IMR-90 (cell line): ENCODE results near the gene GTF2F1. TPM values are rescaled to one million over a fixed set of nuclear protein-coding genes. Genes with fewer than 3 reads are reported as not detected.

ENCODE experiments used
- ATAC-seq: fragments of 200-7000 bp; cut with Tn5 transposase; 2 replicates; pipeline ENCODE4 v1.9.1; 2020; ENCODE audit warnings: low read depth, mild to moderate bottlenecking, moderate library complexity
- BruUV-seq: library from RNA; stranded (reverse); fragments of 400-500 nt; replicated peaks from 2 replicates; lab custom pipeline; 2021; lab: Mats Ljungman, UMichigan
- CTCF ChIA-PET: fragments of 300-600 bp; formaldehyde crosslinking; extraction: SDS; loops from one replicate; lab custom pipeline; 2021; ENCODE audit warnings: antibody characterized with exemption; lab: Yijun Ruan, JAX
- POLR2A ChIA-PET: fragments of 300-600 bp; sonication (Branson Sonifier 250); formaldehyde crosslinking; loops from one replicate; lab custom pipeline; 2022; ENCODE audit warnings: antibody characterized with exemption; ENCODE audit not compliant: unreplicated experiment; lab: Charles Lee
- DNase-seq: peaks from one replicate; pipeline ENCODE4 v3.0.0; 2013
- H2AFZ ChIP-seq: replicated peaks from 2 replicates; pipeline ENCODE3; 2013; ENCODE audit warnings: low read length, mild to moderate bottlenecking; ENCODE audit not compliant: poor library complexity
- H2AK5ac ChIP-seq: 2 replicates; pipeline ENCODE4 v1.6.1; 2013; ENCODE audit warnings: low read depth, low read length, inconsistent platforms
- H2AK9ac ChIP-seq: replicated peaks from 2 replicates; pipeline ENCODE3; 2013; ENCODE audit warnings: mild to moderate bottlenecking, low read depth, low read length, moderate library complexity; ENCODE audit not compliant: poor library complexity
- H2BK120ac ChIP-seq: 2 replicates; pipeline ENCODE4 v1.6.1; 2013; ENCODE audit warnings: low read depth, low read length, inconsistent platforms
- H2BK15ac ChIP-seq: 3 replicates; pipeline ENCODE4 v1.6.1; 2013; ENCODE audit warnings: low read depth, low read length, inconsistent platforms
- H2BK20ac ChIP-seq: 2 replicates; pipeline ENCODE4 v1.6.1; 2013; ENCODE audit warnings: low read depth, mild to moderate bottlenecking, inconsistent platforms, low read length, moderate library complexity
- H2BK5ac ChIP-seq: 2 replicates; pipeline ENCODE4 v1.6.1; 2013; ENCODE audit warnings: mild to moderate bottlenecking, low read depth, low read length, inconsistent platforms; ENCODE audit not compliant: poor library complexity, severe bottlenecking
- H3K14ac ChIP-seq: replicated peaks from 2 replicates; pipeline ENCODE4 v1.6.1; 2013; ENCODE audit warnings: low read depth, low read length, inconsistent platforms
- H3K18ac ChIP-seq: 2 replicates; pipeline ENCODE4 v1.6.1; 2013; ENCODE audit warnings: low read depth, low read length, control low read depth
- H3K23ac ChIP-seq: 2 replicates; pipeline ENCODE4 v1.6.1; 2013; ENCODE audit warnings: low read depth, low read length, inconsistent platforms
- H3K27ac ChIP-seq: 2 replicates; pipeline ENCODE4 v1.5.1; 2013; ENCODE audit warnings: mild to moderate bottlenecking, control low read depth, low read length; ENCODE audit not compliant: insufficient read depth
- H3K27me3 ChIP-seq: 2 replicates; pipeline ENCODE4 v1.6.1; 2013; ENCODE audit warnings: low read length; ENCODE audit not compliant: control insufficient read depth, insufficient read depth
- H3K36me3 ChIP-seq: 2 replicates; pipeline ENCODE4 v1.6.1; 2013; ENCODE audit warnings: low read length, mixed read lengths; ENCODE audit not compliant: control insufficient read depth, insufficient read depth
- H3K4ac ChIP-seq: 2 replicates; pipeline ENCODE4 v1.6.1; 2013; ENCODE audit warnings: low read depth, low read length, inconsistent platforms
- H3K4me1 ChIP-seq: 2 replicates; pipeline ENCODE4 v1.6.1; 2013; ENCODE audit warnings: low read length, mixed read lengths; ENCODE audit not compliant: control insufficient read depth, insufficient read depth
- H3K4me2 ChIP-seq: 2 replicates; pipeline ENCODE4 v1.6.1; 2013; ENCODE audit warnings: low read depth, mild to moderate bottlenecking, control low read depth, low read length, moderate library complexity
- H3K4me3 ChIP-seq: 2 replicates; pipeline ENCODE4 v1.5.1; 2013; ENCODE audit warnings: low read depth, mild to moderate bottlenecking, control low read depth, low read length, moderate library complexity; ENCODE audit not compliant: insufficient read depth
- H3K56ac ChIP-seq: 2 replicates; pipeline ENCODE4 v1.6.1; 2013; ENCODE audit warnings: low read length, inconsistent platforms; ENCODE audit not compliant: insufficient read depth; ENCODE audit errors: extremely low read depth
- H3K79me1 ChIP-seq, 2 experiments: 2 replicates each; pipeline ENCODE4 v1.6.1; 2013; ENCODE audit warnings: low read length in 2 of 2, inconsistent platforms in 1 of 2, low read depth in 1 of 2
- H3K9ac ChIP-seq: 2 replicates; pipeline ENCODE4 v1.6.1; 2013; ENCODE audit warnings: low read depth, low read length, control low read depth
- H3K9me1 ChIP-seq: 2 replicates; pipeline ENCODE4 v1.6.1; 2013; ENCODE audit warnings: low read length, inconsistent platforms; ENCODE audit not compliant: insufficient read depth
- H3K9me3 ChIP-seq: 2 replicates; pipeline ENCODE4 v1.6.1; 2013; ENCODE audit warnings: low read length; ENCODE audit not compliant: control insufficient read depth, insufficient read depth
- H4K20me1 ChIP-seq: 2 replicates; pipeline ENCODE4 v1.6.1; 2013; ENCODE audit warnings: low read length, inconsistent platforms; ENCODE audit not compliant: insufficient read depth
- H4K5ac ChIP-seq: 2 replicates; pipeline ENCODE4 v1.6.1; 2013; ENCODE audit warnings: mild to moderate bottlenecking, low read depth, low read length, control low read depth
- H4K8ac ChIP-seq, 2 experiments: 2 replicates each; pipeline ENCODE4 v1.6.1; 2013; ENCODE audit warnings: low read depth in 2 of 2, low read length in 2 of 2, control low read depth in 1 of 2, inconsistent platforms in 1 of 2
- H4K91ac ChIP-seq: 2 replicates; pipeline ENCODE4 v1.6.1; 2013; ENCODE audit warnings: low read depth, low read length, inconsistent platforms; ENCODE audit not compliant: insufficient read depth
- BHLHE40 ChIP-seq: fragments of 150-350 bp; IDR thresholded peaks from 2 replicates; pipeline ENCODE4 v1.6.1; 2016; ENCODE audit warnings: mild to moderate bottlenecking, low read depth, low read length
- FOS ChIP-seq: fragments of 150-350 bp; IDR thresholded peaks from 2 replicates; pipeline ENCODE4 v1.6.1; 2016; ENCODE audit warnings: low read depth, low read length
- MAFK ChIP-seq: IDR thresholded peaks from 2 replicates; pipeline ENCODE4 v1.6.1; 2012; ENCODE audit warnings: low read depth, low read length, improper control_type of control experiment
- POLR2A ChIP-seq: IDR thresholded peaks from 2 replicates; pipeline ENCODE4 v1.6.1; 2012; ENCODE audit warnings: mild to moderate bottlenecking, low read depth, low read length
- WGBS, 2 experiments: methylation state at CpG; one replicate each; pipeline versions ENCODE4 v1.1.5 to v1.1.7; 2013; ENCODE audit warnings: missing lambda C conversion rate in 2 of 2; ENCODE audit not compliant: insufficient read length in 1 of 2; ENCODE audit errors: extremely low coverage in 2 of 2; 5-methylcytosine and 5-hydroxymethylcytosine counted together
- dilution Hi-C: fragments of 300-500 bp; cut with HindIII; formaldehyde crosslinking; loops from one replicate; pipeline ENCODE4 v1.14.3; 2018; ENCODE audit warnings: low sequenced_read_pairs; ENCODE audit not compliant: unreplicated experiment
- in situ Hi-C: fragments of 300-500 bp; cut with MboI; formaldehyde crosslinking; loops from 3 replicates; pipeline ENCODE4 v1.14.3; 2019; ENCODE audit warnings: low sequenced_read_pairs, inconsistent platforms, mixed read lengths
- intact Hi-C: fragments of 100-400 bp; cut with micrococcal nuclease; formaldehyde crosslinking; loops from 2 replicates; pipeline ENCODE4 v1.10.0; 2022
- polyA plus RNA-seq, 3 experiments: library from polyadenylated mRNA; depleted of rRNA; stranded (reverse); fragments of >200 nt; gene quantifications; 2 replicates each; pipeline ENCODE4 v1.2.3, GENCODE V29; 2012; ENCODE audit warnings: low replicate concordance in 1 of 3
- total RNA-seq: library from RNA; depleted of rRNA; stranded (reverse); fragments of >200 nt; gene quantifications from 2 replicates; pipeline ENCODE4 v1.2.3, GENCODE V29; 2012

Gene GTF2F1
- total and polyA plus RNA-seq, 2 of the 4 experiments (the other 2 are of a cell fraction) = 43.7 to 51.4 TPM

DNA sequence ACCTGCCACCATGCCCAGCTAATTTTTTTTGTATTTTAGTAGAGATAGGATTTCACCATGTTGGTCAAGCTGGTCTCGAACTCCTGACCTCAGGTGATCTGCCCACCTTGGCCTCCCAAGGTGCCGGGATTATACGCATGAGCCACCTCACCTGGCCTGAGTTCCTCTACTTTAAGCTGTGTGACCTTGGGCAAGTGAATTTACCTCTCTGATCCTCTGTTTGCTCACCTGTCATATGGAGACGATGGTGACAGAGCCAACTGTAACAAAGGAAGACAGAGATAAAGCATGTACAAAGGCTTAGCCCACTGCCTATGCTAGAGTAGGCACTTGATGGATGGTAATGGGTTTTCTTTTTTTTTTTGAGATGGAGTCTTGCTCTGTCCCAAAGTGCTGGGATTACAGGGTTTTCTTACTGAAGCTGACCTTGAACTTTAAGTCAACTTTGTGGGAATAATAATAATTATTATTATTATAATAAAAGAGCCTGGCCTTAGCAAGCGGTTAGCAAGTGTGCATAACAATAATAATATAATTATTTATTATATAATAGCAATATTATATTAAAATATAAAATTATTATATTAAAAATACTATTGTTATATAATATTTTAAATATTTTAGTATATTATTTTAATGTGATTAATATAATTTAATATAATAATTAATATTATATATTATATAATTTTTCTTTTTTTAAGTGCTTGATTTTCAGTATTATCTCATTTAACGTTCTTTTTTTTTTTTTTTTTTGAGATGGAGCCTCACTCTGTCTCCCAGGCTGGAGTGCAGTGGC lies 58.3 kb downstream of the GTF2F1 start:
- TF ChIP-seq FOS = no peak
- no peak for TF ChIP-seq BHLHE40
- TF ChIP-seq POLR2A = no peak
- no peak for TF ChIP-seq MAFK
- no peak overlapping the region for H3K4me2 ChIP-seq
- H3K14ac ChIP-seq = no peak overlapping the region
- no peak overlapping the region for H3K9ac ChIP-seq
- H4K8ac ChIP-seq = no peak overlapping the region
- H2AK9ac ChIP-seq = no peak overlapping the region
- no peak overlapping the region for H2AK5ac ChIP-seq
- H2AFZ ChIP-seq = no peak overlapping the region
- H3K27me3 ChIP-seq = peaks cover 2% of the 10 kb centered on the region; the same call in 1 of the 2 replicates
- dilution Hi-C loops = no loop called here
- H2BK20ac ChIP-seq = no peak overlapping the region
- no peaks in the 10 kb centered on the region for H3K79me1 ChIP-seq
- H3K23ac ChIP-seq = no peak overlapping the region
- H3K4me3 ChIP-seq = no peak overlapping the region
- no peaks in the 10 kb centered on the region for H3K36me3 ChIP-seq
- DNase-seq = no peak
- CTCF ChIA-PET = interaction anchor here (1.4 kb wide), 1 partner anchor 18 kb away, joined by 3 read pairs; no protein-coding TSS in a partner anchor
- POLR2A ChIA-PET = no interaction called here
- no peak overlapping the region for H3K27ac ChIP-seq
- no peak overlapping the region for H2BK15ac ChIP-seq
- H3K56ac ChIP-seq = no peak overlapping the region
- BruUV-seq = no TSS peak
- no peaks in the 10 kb centered on the region for H4K20me1 ChIP-seq
- intact Hi-C loops = no loop called here
- ATAC-seq = no peak
- H3K9me1 ChIP-seq = no peaks in the 10 kb centered on the region
- 75% methylated on average over 4 of the region's 6 CpGs; no CpG with 5 or more reads in 1 of the 2 experiments for WGBS, 2 experiments
- in situ Hi-C loops = no loop called here
- no peak overlapping the region for H4K5ac ChIP-seq
- H3K4ac ChIP-seq = no peak overlapping the region
- H2BK5ac ChIP-seq = no peak overlapping the region
- no peak overlapping the region for H2BK120ac ChIP-seq
- H4K91ac ChIP-seq = no peak overlapping the region
- H3K9me3 ChIP-seq = no peaks in the 10 kb centered on the region
- H3K4me1 ChIP-seq = no peaks in the 10 kb centered on the region
- H3K18ac ChIP-seq = no peak overlapping the region
